ENCODE data around the gene FNIP1. TPM values are rescaled to one million over a fixed set of nuclear protein-coding genes. Genes with fewer than 3 reads are reported as not detected.

FNIP1 gene
- total RNA-seq, 1 donor from 2014 or later, result 14.4 TPM

DNA sequence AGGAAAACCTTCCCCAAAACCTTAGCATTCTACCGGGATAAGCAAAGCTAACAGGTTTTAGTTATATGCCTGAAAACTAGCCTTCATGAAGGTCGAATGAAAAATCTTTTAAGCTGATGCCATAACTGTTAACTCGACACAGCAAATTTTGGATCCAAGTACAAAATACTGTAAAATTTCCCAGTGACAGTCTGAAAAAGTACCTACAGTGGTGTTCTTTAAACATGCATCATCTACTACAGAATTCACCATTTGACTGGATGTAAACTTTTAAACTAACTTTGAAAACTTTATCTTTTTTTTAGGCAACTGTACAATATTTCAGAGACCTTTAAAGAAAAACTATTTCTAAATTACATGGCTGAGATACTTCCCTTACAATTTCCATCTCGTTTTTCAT is 162.6 kb downstream of the FNIP1 start:
- DNase-seq (ENCODE audit: low read depth), result no peak
- TF ChIP-seq, protein P1, sequence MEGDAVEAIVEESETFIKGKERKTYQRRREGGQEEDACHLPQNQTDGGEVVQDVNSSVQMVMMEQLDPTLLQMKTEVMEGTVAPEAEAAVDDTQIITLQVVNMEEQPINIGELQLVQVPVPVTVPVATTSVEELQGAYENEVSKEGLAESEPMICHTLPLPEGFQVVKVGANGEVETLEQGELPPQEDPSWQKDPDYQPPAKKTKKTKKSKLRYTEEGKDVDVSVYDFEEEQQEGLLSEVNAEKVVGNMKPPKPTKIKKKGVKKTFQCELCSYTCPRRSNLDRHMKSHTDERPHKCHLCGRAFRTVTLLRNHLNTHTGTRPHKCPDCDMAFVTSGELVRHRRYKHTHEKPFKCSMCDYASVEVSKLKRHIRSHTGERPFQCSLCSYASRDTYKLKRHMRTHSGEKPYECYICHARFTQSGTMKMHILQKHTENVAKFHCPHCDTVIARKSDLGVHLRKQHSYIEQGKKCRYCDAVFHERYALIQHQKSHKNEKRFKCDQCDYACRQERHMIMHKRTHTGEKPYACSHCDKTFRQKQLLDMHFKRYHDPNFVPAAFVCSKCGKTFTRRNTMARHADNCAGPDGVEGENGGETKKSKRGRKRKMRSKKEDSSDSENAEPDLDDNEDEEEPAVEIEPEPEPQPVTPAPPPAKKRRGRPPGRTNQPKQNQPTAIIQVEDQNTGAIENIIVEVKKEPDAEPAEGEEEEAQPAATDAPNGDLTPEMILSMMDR (conservative IDR thresholded peaks at IDR 0.05; ENCODE audit: low read depth, low read length), result no peak
- peak overlapping the region; percentile 88 for H3K4me3 ChIP-seq (ENCODE audit: low read depth, low read length)

DNA sequence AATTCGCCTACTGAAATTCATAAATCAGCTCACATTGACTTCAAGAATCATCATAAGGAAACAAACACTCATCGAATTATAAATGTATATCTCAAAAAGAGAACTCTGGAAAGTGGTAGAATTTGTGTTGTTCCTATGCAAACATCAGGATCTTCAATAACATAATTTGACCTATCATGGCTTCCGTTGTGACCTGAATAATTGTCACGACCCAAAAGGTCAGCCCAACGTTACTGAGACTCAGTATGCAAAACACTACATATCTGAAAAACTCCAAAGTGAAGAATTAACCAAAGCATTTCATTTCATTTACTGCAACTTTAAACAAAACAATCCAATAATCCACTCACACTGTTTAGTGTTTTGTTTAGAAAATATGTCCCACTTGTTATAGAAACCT is 163.0 kb downstream of the FNIP1 start:
- no peak for DNase-seq (ENCODE audit: low read depth)
- peak overlapping the region; percentile 88 for H3K4me3 ChIP-seq (ENCODE audit: low read depth, low read length)
- TF ChIP-seq, protein P1 (conservative IDR thresholded peaks at IDR 0.05; ENCODE audit: low read depth, low read length), result no peak

DNA sequence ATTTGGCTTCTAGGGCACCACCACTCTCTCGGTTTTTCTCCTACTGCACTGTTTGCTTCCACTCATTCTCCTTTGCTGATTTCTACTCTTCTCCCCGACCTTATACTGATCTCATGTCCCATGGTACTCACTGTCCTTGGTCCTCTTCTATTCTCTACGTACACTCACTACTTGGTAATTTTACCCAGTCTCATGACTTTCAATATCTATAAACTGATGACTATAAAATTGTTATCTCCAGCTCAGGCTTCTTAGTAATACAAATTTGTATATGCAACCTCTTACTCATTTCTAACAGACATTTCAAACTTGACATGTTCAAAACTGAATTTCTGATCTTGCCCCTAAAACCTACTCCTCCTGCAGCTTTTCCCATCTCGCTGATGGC is 165.9 kb downstream of the FNIP1 start:
- TF ChIP-seq, protein P1 (conservative IDR thresholded peaks at IDR 0.05; ENCODE audit: low read depth, low read length), result no peak
- H3K4me3 ChIP-seq (ENCODE audit: low read depth, low read length), result no peak overlapping the region
- DNase-seq (ENCODE audit: low read depth), result no peak

DNA sequence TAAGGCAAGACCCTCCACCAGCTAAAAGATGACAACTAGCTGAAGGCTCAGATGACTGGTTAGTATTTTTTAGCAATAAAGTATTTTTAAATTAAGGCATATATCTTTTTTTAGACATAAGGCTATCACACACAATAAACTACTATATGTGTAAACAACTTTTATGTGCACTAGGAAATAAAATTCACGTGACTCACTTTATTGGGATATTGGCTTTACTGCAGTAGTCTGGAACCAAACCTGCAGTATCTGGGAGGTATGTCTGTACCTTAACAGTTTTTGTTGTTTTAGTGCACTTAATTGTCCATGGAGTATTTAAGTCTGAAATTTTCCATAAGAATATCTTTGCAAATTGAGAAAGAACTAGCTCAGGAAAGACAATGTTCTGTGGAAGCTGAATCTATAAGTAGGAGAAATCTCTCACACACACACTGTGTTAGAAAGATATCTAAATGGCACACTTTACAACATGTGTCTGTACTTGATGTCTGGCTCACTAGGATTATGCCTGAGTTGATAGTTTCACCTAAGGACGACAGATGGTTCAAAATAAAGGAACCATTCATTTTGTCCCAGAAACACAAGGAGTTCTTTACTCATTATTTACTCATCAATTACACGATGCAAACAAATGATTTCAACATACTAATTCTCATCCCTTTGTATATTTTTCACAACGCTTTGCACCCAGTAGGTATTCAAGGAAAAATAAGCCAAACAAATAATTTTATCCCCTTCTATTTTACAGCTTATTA is 166.4 kb downstream of the FNIP1 start:
- DNase-seq (ENCODE audit: low read depth), result no peak
- no peak overlapping the region for H3K4me3 ChIP-seq (ENCODE audit: low read depth, low read length)
- TF ChIP-seq, protein P1 (conservative IDR thresholded peaks at IDR 0.05; ENCODE audit: low read depth, low read length), result no peak

DNA sequence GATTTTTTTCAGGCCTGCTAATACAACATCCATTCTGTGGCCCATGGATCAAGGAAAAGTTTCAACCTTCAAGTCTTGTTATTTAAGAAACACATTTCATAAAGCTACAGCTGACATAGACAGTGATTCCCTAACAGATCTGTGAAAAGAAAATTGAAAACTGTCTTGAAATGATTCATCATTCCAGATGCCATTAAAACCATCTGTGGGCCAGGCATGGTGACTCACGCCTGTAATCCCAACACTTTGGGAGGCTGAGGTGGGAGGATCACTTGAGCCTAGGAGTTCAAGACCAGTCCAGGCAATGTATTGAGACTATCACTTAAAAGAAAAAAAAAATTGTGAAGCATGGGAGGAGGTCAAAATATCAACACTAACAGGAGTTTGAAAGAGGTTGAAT is 167.8 kb downstream of the FNIP1 start:
- TF ChIP-seq, protein P1 (conservative IDR thresholded peaks at IDR 0.05; ENCODE audit: low read depth, low read length), result no peak
- no peak for DNase-seq (ENCODE audit: low read depth)
- no peak overlapping the region for H3K4me3 ChIP-seq (ENCODE audit: low read depth, low read length)

DNA sequence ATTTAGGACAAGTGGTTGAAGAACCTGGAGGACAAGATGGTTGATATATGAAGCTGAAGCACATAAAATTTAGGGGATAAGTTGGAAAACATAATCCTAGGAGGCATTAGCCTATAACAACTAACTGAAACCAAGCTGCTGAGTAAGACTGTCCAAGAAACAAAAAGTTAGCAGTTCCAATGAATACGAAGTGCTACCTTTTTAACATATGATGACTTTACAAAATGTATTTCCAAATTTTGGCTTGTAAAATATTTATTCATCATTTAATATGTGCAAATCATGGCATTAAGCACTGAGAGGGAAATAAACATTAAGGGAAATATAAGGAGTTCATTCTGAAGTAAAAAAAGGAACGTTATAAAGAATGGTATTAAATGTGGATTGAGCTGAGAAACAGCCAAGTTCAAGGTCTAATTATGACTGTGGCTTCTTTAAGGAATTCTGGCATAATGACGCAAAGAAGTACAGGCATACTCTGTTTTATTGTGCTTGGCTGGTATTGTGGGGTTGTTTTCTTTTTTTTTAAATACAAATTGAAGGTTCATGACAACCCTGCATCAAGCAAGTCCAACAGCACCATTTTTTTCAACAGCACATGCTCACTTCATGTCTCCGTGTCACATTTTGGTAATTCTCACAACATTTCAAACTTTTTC is 169.5 kb downstream of the FNIP1 start:
- DNase-seq (ENCODE audit: low read depth), result no peak
- H3K4me3 ChIP-seq (ENCODE audit: low read depth, low read length), result no peak overlapping the region
- TF ChIP-seq, protein P1 (conservative IDR thresholded peaks at IDR 0.05; ENCODE audit: low read depth, low read length), result no peak
